GM12865 (cell line): ENCODE measurements around the gene ACOXL.

Experiments used
- DNase-seq: peaks from one replicate; pipeline ENCODE4 v3.0.0; 2010; ENCODE audit warnings: low read depth
- H3K4me3 ChIP-seq: 2 replicates; pipeline ENCODE4 v1.5.1; 2011; ENCODE audit warnings: mild to moderate bottlenecking, low read depth, low read length, control low read depth
- TF ChIP-seq, protein P1 (sequence below): IDR thresholded peaks from 2 replicates; pipeline ENCODE4 v1.5.1; 2011; ENCODE audit warnings: low read length, control low read depth, low read depth, inconsistent platforms; ENCODE audit not compliant: insufficient read depth; ENCODE audit errors: missing control alignments

Gene ACOXL

DNA sequence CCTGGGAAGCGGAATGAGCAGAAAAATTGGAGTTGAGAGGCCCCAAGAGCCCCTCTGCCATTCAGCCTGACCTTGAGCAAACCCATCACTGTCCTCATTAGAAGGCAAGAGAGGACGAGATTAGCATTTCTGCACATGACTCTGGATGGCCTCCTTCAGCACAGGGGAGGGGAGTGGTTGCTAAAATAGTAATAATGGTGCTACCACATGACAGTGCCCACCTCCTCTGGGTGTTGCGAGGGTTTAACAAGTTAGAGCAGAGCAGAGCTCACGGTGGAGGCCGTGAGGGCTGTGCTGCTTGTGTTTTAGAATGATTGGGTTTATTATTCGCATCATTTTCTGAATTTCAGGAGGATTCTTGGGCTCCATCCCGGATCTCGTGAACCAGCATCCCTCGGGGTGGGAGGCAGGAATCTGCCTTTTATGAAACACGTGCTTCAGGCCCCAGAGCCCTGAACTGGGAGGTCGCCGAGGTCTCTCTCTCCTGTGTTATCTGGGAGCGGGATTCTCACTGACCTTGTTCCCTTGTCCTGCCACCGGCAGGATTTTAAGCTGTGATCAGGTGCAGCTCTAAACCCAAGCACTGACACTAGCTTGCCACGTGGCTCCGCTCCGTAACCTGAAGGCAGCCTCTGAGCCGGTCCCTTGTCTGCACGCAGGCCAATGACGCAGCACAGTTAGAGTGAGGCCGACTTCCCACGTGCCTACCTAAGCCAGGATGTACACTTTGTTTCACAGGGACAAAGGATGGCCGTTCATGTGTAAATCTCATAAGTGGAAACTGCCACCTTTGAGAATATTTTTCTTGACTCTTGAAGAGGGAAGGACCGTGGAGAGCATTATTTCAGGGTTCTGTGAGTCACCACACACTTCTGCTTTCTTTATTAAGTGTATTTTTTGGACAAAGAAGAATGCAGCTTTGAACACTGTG is 142.3 kb downstream of the ACOXL start:
- peak; percentile 85 for DNase-seq
- TF ChIP-seq, protein P1, sequence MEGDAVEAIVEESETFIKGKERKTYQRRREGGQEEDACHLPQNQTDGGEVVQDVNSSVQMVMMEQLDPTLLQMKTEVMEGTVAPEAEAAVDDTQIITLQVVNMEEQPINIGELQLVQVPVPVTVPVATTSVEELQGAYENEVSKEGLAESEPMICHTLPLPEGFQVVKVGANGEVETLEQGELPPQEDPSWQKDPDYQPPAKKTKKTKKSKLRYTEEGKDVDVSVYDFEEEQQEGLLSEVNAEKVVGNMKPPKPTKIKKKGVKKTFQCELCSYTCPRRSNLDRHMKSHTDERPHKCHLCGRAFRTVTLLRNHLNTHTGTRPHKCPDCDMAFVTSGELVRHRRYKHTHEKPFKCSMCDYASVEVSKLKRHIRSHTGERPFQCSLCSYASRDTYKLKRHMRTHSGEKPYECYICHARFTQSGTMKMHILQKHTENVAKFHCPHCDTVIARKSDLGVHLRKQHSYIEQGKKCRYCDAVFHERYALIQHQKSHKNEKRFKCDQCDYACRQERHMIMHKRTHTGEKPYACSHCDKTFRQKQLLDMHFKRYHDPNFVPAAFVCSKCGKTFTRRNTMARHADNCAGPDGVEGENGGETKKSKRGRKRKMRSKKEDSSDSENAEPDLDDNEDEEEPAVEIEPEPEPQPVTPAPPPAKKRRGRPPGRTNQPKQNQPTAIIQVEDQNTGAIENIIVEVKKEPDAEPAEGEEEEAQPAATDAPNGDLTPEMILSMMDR, result no peak
- no peak overlapping the region for H3K4me3 ChIP-seq

GRCh38 chr2:110875384-110875725 is 143.0 kb downstream of the ACOXL start:
- DNase-seq, result no peak
- TF ChIP-seq, protein P1, result no peak
- no peak overlapping the region for H3K4me3 ChIP-seq

DNA sequence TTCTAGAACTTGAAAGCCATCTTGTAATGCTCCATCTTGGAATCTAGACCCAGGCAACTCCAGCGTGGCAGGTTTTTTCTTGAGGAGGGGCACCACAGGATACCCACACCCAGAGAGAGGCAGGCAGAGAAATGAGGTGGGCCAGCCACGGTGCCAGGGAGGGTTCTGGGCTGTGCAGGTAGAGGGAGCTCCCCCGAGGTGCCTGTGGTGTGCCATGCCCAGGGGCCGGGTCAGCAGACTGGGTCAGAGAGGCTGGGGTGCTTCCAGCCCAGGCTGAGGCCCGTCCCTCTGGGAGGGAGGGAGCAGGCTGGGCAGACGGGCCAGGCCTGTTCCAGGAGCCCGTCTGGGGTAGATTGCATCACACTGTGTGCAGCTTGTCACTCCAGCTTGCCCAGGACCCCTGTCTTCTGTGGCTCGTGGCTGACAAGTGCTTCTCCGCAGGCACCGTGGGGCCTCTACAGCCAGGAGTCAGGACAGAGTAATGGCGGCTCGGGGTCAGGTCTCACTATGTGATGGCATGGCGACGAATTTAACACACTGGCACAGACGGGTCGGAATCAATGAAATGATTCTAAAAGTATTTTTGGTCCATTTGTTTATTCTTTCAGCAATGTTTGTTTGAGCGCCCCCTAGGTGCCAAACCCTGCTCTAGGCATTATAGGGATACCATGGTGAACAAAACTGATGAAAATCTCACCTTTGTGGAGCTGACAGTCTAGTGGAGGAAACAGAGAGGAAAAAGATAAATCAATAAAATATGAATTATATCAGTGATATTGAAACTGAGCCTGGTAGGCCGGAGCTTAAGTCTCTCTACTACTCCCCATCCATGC is 144.0 kb downstream of the ACOXL start:
- DNase-seq, result no peak
- no peak overlapping the region for H3K4me3 ChIP-seq
- TF ChIP-seq, protein P1, result peak; percentile 20

GRCh38 chr2:110877031-110877827 is 144.9 kb downstream of the ACOXL start:
- no peak overlapping the region for H3K4me3 ChIP-seq
- TF ChIP-seq, protein P1, result no peak
- no peak for DNase-seq

DNA sequence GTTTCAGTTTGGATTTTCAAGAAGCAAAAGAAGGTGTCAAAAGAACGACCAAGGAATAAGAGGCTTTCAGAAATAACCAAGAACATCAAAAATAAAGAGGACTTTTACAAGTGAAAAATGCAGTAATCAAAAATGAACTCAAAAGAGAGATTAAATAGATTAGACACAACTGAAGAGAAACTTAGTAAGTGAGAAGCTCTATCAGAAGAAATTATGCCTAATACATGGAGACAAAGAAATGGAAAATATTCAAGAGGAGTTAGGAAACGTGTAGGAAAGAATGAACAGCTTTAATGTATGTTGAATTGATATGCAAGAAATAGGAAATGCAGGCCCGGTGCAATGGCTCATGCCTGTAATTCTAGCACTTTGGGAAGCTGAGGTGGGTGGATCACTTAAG is 145.8 kb downstream of the ACOXL start:
- no peak for DNase-seq
- TF ChIP-seq, protein P1, result no peak
- no peak overlapping the region for H3K4me3 ChIP-seq

GRCh38 chr2:110881908-110882307 is 149.5 kb downstream of the ACOXL start:
- DNase-seq, result peak; percentile 81
- TF ChIP-seq, protein P1, result no peak
- no peak overlapping the region for H3K4me3 ChIP-seq
